Activated CD8-positive, alpha-beta T cell treated with anti-CD3 and anti-CD28 coated beads for 36 hours (primary cell): ENCODE measurements around the gene DYNC1LI2. TPM values are rescaled to one million over a fixed set of nuclear protein-coding genes. Genes with fewer than 3 reads are reported as not detected.

ENCODE experiments used
- ATAC-seq: fragments of 200-7000 bp; cut with Tn5 transposase; one replicate; pipeline ENCODE4 v1.10.0; 2021; ENCODE audit warnings: mild to moderate bottlenecking, moderate library complexity
- CTCF ChIA-PET: fragments of 350-600 bp; sonication (Branson Sonifier 250); formaldehyde crosslinking; loops from one replicate; lab custom pipeline; 2021; ENCODE audit warnings: antibody characterized with exemption; lab: Charles Lee
- POLR2A ChIA-PET: fragments of 350-600 bp; sonication (Branson Sonifier 250); formaldehyde crosslinking; loops from one replicate; lab custom pipeline; 2021; ENCODE audit warnings: antibody characterized with exemption; lab: Charles Lee
- DNase-seq: peaks from one replicate; pipeline ENCODE4 v3.0.0-alpha.2; 2020
- H3K27ac Mint-ChIP-seq: one replicate; pipeline ENCODE4 v1.8.0; 2021; ENCODE audit warnings: mild to moderate bottlenecking, mixed read lengths
- H3K27me3 Mint-ChIP-seq: one replicate; pipeline ENCODE4 v1.8.0; 2021; ENCODE audit warnings: mixed read lengths
- H3K36me3 Mint-ChIP-seq: one replicate; pipeline ENCODE4 v1.8.0; 2021; ENCODE audit warnings: low read depth, mixed read lengths
- H3K4me1 Mint-ChIP-seq: one replicate; pipeline ENCODE4 v1.8.0; 2021; ENCODE audit warnings: low read depth, mixed read lengths
- H3K4me3 Mint-ChIP-seq: one replicate; pipeline ENCODE4 v1.8.0; 2021; ENCODE audit warnings: mild to moderate bottlenecking, moderate library complexity, mixed read lengths
- H3K9me3 Mint-ChIP-seq: one replicate; pipeline ENCODE4 v1.8.0; 2021; ENCODE audit warnings: mixed read lengths
- CTCF ChIP-seq: fragments of 200-600 bp; IDR thresholded peaks from one replicate; pipeline ENCODE4 v1.8.0; 2022; ENCODE audit warnings: antibody characterized with exemption, mild to moderate bottlenecking
- intact Hi-C: fragments of 100-400 bp; cut with micrococcal nuclease; formaldehyde crosslinking; loops from one replicate; pipeline ENCODE4 v1.10.0; 2022
- total RNA-seq, 2 experiments: library from RNA; stranded (reverse); gene quantifications; one replicate each; pipeline ENCODE4 v1.2.3, GENCODE V29; 2021

Gene DYNC1LI2
- total RNA-seq, 2 experiments from 2014 or later, result 35.0 to 39.5 TPM

DNA sequence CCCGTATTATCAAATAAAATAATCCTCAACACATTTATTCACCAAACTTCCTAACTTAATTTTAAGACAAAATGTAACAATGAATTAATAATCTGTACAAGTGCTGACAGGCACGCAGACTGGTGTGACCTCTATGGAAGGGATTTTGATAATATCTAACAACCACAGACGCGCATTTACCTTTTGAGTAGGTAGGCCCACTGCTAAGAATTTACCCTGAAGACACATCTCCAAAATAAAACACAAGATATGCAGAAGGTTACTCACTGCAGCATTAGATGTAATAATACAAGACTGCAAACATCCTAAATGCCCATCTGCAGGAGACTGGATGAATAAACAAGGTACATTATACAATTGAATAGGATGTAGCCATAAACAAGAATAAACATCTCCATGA is 32.2 kb downstream of the DYNC1LI2 start:
- Mint-ChIP-seq H3K27me3 (no peaks in the 10 kb centered on the region), H3K4me1 (no peaks in the 10 kb centered on the region), H3K9me3 (no peaks in the 10 kb centered on the region), H3K36me3 (peaks cover 13% of the 10 kb centered on the region), H3K4me3 (no peak overlapping the region), H3K27ac (no peak overlapping the region)
- ChIA-PET CTCF (interaction anchor here (0.9 kb wide), 1 partner anchor 20 kb away, joined by 3 read pairs; no protein-coding TSS in a partner anchor), POLR2A (no interaction called here)
- no peak for ATAC-seq
- intact Hi-C loops, result no loop called here
- no peak for TF ChIP-seq CTCF
- no peak for DNase-seq

DNA sequence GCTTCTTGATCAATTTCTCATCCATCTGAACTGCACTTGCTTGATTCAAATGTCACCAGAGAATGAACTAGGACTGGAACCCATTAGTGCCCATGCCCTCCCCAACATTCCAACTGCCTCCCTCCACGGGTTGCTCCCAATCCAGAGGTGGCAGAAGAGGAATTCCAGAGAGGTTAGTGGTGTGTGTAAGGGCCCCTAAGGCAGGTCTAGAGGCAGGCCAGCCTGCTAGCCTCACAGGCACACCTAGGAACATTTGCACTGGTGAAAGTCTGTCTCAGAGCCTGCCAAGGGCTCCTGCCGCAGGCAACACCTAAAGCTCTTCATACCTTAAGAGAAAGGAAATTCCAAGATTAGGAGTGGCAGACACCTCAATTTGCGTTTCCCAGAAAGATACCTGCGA is 33.6 kb downstream of the DYNC1LI2 start:
- Mint-ChIP-seq H3K27ac (no peak overlapping the region), H3K36me3 (peaks cover 2% of the 10 kb centered on the region), H3K9me3 (no peaks in the 10 kb centered on the region), H3K27me3 (no peaks in the 10 kb centered on the region), H3K4me3 (no peak overlapping the region), H3K4me1 (no peaks in the 10 kb centered on the region)
- no peak for TF ChIP-seq CTCF
- DNase-seq (no peak), ATAC-seq (no peak)
- POLR2A ChIA-PET, result no interaction called here
- CTCF ChIA-PET, result interaction anchor here (4.7 kb wide), 1 partner anchor 9 kb away, joined by 25 read pairs; no protein-coding TSS in a partner anchor
- intact Hi-C loops, result no loop called here

DNA sequence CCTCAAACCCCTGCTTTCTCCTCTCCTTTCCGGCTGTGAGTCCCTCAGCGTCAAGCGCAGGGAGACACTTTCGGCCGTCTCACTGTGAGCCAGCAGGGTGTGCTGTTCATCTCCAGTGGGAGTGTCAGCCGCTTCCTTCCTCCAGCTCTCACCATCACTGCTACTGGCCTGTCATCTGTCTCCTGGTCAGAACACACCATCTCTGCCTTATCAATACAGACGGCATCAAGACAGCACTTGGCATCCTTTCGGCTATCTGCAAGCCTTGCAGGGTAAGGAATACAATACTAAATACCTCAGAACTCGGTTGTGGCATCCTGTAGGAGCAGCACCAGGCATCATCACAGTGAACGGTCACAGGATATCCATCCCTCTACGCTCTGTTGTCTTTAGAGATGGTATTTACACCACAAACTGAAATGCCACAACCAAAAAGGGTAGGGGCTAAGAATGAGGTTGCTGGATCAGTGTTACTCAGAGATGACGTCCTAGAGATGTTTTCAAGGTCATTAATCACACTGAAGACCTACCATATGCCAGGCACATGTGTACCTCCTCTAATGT is 34.2 kb downstream of the DYNC1LI2 start:
- peak; percentile 38 for DNase-seq
- no peaks in the 10 kb centered on the region for H3K4me1 Mint-ChIP-seq
- no peak for TF ChIP-seq CTCF
- peaks cover 3% of the 10 kb centered on the region for H3K27me3 Mint-ChIP-seq
- CTCF ChIA-PET, result interaction anchor here (0.7 to 4.7 kb wide), 2 partner anchors 10 to 25 kb away, joined by 3 to 25 read pairs; no protein-coding TSS in a partner anchor
- POLR2A ChIA-PET, result no interaction called here
- H3K4me3 Mint-ChIP-seq, result no peak overlapping the region
- ATAC-seq, result peak; percentile 68
- H3K9me3 Mint-ChIP-seq, result no peaks in the 10 kb centered on the region
- H3K27ac Mint-ChIP-seq, result no peak overlapping the region
- intact Hi-C loops, result no loop called here
- peaks cover 1% of the 10 kb centered on the region for H3K36me3 Mint-ChIP-seq

DNA sequence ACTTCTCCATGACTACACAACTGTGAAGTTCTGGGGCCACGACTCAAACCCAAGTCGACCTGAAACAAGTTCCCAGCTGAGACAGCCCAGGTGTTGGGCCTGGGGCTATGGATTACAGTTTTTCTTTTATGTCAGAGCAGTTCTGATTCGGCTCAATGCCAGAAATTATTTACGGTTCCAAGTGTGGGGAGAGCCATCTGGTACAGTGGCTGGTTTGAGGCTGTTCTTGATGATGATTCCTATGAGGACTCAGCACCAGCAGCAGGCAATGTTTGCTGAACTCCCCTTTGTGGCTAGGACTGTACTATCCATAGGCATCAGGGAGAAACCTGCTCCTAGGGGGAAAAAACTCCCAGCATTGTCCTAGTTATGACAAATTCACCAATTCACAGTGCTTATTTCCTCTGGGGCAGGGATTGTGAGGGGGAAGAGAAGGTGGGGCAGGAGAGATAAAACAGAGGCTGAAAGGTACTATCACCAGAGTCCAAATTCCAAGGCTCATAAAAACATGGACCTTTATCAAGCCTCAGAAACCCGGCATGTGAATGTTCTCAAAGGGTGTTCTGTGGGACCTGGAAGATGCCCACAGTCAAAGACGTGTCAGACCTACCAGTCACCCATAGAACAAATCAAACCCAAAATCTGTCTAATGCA is 36.6 kb downstream of the DYNC1LI2 start:
- H3K4me1 Mint-ChIP-seq, result no peaks in the 10 kb centered on the region
- no peak for ATAC-seq
- ChIA-PET CTCF (interaction anchor here (4.7 kb wide), 1 partner anchor 12 kb away, joined by 25 read pairs; no protein-coding TSS in a partner anchor), POLR2A (interaction anchor here (1.1 kb wide), 1 partner anchor 12 kb away, joined by 3 read pairs; no protein-coding TSS in a partner anchor)
- peaks cover 1% of the 10 kb centered on the region for H3K36me3 Mint-ChIP-seq
- peaks cover 3% of the 10 kb centered on the region for H3K27me3 Mint-ChIP-seq
- no peak for DNase-seq
- H3K9me3 Mint-ChIP-seq, result no peaks in the 10 kb centered on the region
- no peak overlapping the region for H3K4me3 Mint-ChIP-seq
- no peak for TF ChIP-seq CTCF
- no peak overlapping the region for H3K27ac Mint-ChIP-seq
- intact Hi-C loops, result no loop called here

DNA sequence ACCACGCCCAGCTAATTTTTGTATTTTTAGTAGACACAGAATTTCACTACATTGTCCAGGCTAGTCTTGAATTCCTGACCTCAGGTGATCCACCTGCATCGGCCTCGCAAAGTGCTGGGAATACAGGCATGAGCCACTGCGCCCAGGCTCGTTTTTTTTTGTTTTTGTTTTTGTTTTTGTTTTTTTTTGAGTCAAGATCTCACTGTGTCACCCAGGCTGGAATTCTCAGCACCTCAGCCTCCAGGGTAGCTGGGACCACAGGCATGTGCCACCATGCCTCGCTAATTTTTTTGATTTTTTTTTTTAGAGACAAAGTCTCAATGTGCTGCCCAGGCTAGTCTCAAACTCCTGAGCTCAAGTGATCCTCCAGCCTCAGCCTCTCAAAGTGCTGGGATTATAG is 37.3 kb downstream of the DYNC1LI2 start:
- no peak for ATAC-seq
- no peaks in the 10 kb centered on the region for H3K9me3 Mint-ChIP-seq
- CTCF ChIA-PET, result interaction anchor here (1.7 to 4.7 kb wide), 2 partner anchors 13 to 26 kb away, joined by 3 to 25 read pairs; no protein-coding TSS in a partner anchor
- peaks cover under 1% of the 10 kb centered on the region for H3K36me3 Mint-ChIP-seq
- H3K27ac Mint-ChIP-seq, result no peak overlapping the region
- no peak for TF ChIP-seq CTCF
- intact Hi-C loops, result no loop called here
- H3K27me3 Mint-ChIP-seq, result peaks cover 3% of the 10 kb centered on the region
- POLR2A ChIA-PET, result interaction anchor here (1.1 kb wide), 1 partner anchor 13 kb away, joined by 3 read pairs; no protein-coding TSS in a partner anchor
- no peak overlapping the region for H3K4me3 Mint-ChIP-seq
- DNase-seq, result no peak
- no peaks in the 10 kb centered on the region for H3K4me1 Mint-ChIP-seq
